HepG2 (cell line): ENCODE results near the gene BCO1. TPM values are rescaled to one million over a fixed set of nuclear protein-coding genes. Genes with fewer than 3 reads are reported as not detected.

Experiments
- ATAC-seq: fragments of 200-7000 bp; cut with Tn5 transposase; 3 replicates; pipeline ENCODE4 v1.9.1; 2020; ENCODE audit warnings: mild to moderate bottlenecking, moderate library complexity
- BruUV-seq: library from RNA; stranded (reverse); fragments of 400-500 nt; replicated peaks from 2 replicates; lab custom pipeline; 2021; lab: Mats Ljungman, UMichigan
- CTCF ChIA-PET: fragments of 300-600 bp; formaldehyde crosslinking; extraction: SDS; loops from one replicate; lab custom pipeline; 2021; ENCODE audit warnings: low total read pairs, inconsistent platforms, low intra/inter-chr PET ratio; lab: Yijun Ruan, JAX
- POLR2A ChIA-PET: fragments of 350-600 bp; sonication (Branson Sonifier 250); formaldehyde crosslinking; loops from one replicate; lab custom pipeline; 2020; ENCODE audit warnings: antibody characterized with exemption, inconsistent platforms; lab: Yijun Ruan, JAX
- DNase-seq: peaks from one replicate; pipeline ENCODE4 v3.0.0-alpha.2; 2015; ENCODE audit warnings: low spot score
- FAIRE-seq: peaks from 3 replicates; lab custom pipeline; 2011; peaks lifted over from hg19 to GRCh38; lab: Jason Lieb, UNC
- H2AFZ ChIP-seq: one replicate; pipeline ENCODE4 v1.6.1; 2011; ENCODE audit warnings: low read length, inconsistent platforms
- H3K27ac ChIP-seq: fragments of 300-600 bp; 3 replicates; pipeline ENCODE4 v1.8.0; 2011; ENCODE audit warnings: mixed run types, mild to moderate bottlenecking, mixed read lengths, low read length, inconsistent platforms; ENCODE audit not compliant: insufficient read depth; ENCODE audit errors: extremely low read length
- H3K27me3 ChIP-seq, 2 experiments: fragments of 200-600 bp in 1 of 2; 2 replicates in 1 of 2; 3 replicates in 1 of 2; pipeline versions ENCODE4 v1.6.0 to v1.8.0; 2011; ENCODE audit warnings: low read length in 2 of 2, mild to moderate bottlenecking in 2 of 2, moderate library complexity in 2 of 2, inconsistent platforms in 1 of 2; ENCODE audit not compliant: insufficient read depth in 2 of 2, control insufficient read depth in 1 of 2
- H3K36me3 ChIP-seq, 2 experiments: fragments of 200-600 bp in 1 of 2; replicated peaks in 1 of 2; 2 replicates in 1 of 2; 3 replicates in 1 of 2; pipeline versions ENCODE4 v1.5.1 to v1.8.0; 2011; ENCODE audit warnings: low read length in 2 of 2, inconsistent platforms in 1 of 2; ENCODE audit not compliant: insufficient read depth in 2 of 2, control insufficient read depth in 1 of 2
- H3K4me1 ChIP-seq: 2 replicates; pipeline ENCODE4 v1.5.1; 2012; ENCODE audit warnings: low read length, inconsistent platforms; ENCODE audit not compliant: insufficient read depth
- H3K4me2 ChIP-seq: 2 replicates; pipeline ENCODE4 v1.6.0; 2011; ENCODE audit warnings: low read depth, low read length, inconsistent platforms
- H3K4me3 ChIP-seq, 3 experiments: fragments of 200-600 bp in 1 of 3; sonication (generic), shearing (Covaris generic) in 1 of 3; replicated peaks in 1 of 3; 2 replicates each; pipeline ENCODE4 v1.5.1; 2011 to 2016; ENCODE audit warnings: low read length in 3 of 3, inconsistent platforms in 2 of 3, low read depth in 2 of 3, mild to moderate bottlenecking in 2 of 3, control low read depth in 1 of 3, mixed read lengths in 1 of 3; ENCODE audit not compliant: insufficient read depth in 1 of 3
- H3K79me2 ChIP-seq: one replicate; pipeline ENCODE4 v1.6.1; 2011; ENCODE audit warnings: low read length, inconsistent platforms; ENCODE audit not compliant: insufficient read depth
- H3K9ac ChIP-seq: 2 replicates; pipeline ENCODE4 v1.6.0; 2011; ENCODE audit warnings: mild to moderate bottlenecking, low read depth, low read length, inconsistent platforms; ENCODE audit not compliant: insufficient read depth
- H3K9me3 ChIP-seq: 2 replicates; pipeline ENCODE4 v1.5.1; 2012; ENCODE audit warnings: mild to moderate bottlenecking, low read length
- H4K20me1 ChIP-seq: 2 replicates; pipeline ENCODE4 v1.6.0; 2011; ENCODE audit warnings: inconsistent platforms, mild to moderate bottlenecking, low read length, moderate library complexity; ENCODE audit not compliant: insufficient read depth
- BRCA1 ChIP-seq: sonication (generic); formaldehyde crosslinking; IDR thresholded peaks from 2 replicates; pipeline ENCODE4 v1.4.0; 2020; ENCODE audit warnings: missing genetic modification reagents
- CREM ChIP-seq, 2 experiments: sonication (generic) in 1 of 2; formaldehyde crosslinking in 1 of 2; IDR thresholded peaks; 2 replicates each; pipeline versions ENCODE4 v1.4.0 to v1.6.1; 2016 to 2020; ENCODE audit warnings: antibody characterized with exemption in 1 of 2, mild to moderate bottlenecking in 1 of 2, missing genetic modification reagents in 1 of 2
- HNF4G ChIP-seq, 2 experiments: sonication (generic) in 1 of 2; formaldehyde crosslinking in 1 of 2; IDR thresholded peaks; 2 replicates each; pipeline versions ENCODE4 v1.4.0 to v1.6.1; 2011 to 2020; ENCODE audit warnings: borderline replicate concordance in 2 of 2, low read depth in 2 of 2, mild to moderate bottlenecking in 2 of 2, low read length in 1 of 2, missing genetic modification reagents in 1 of 2, moderate library complexity in 1 of 2
- MYC ChIP-seq: sonication (generic); formaldehyde crosslinking; IDR thresholded peaks from 2 replicates; pipeline ENCODE4 v1.9.0; 2021; ENCODE audit warnings: missing genetic modification reagents, borderline replicate concordance
- RFX1 ChIP-seq: fragments of 450-650 bp; IDR thresholded peaks from 2 replicates; pipeline ENCODE4 v1.6.1; 2017
- TP53 ChIP-seq: sonication (generic); formaldehyde crosslinking; conservative IDR thresholded peaks from 2 replicates; pipeline ENCODE4 v1.4.0; 2020; ENCODE audit warnings: missing genetic modification reagents
- YY1 ChIP-seq: IDR thresholded peaks from 2 replicates; pipeline ENCODE4 v1.6.1; 2011; ENCODE audit warnings: low read length, low read depth, moderate library complexity, mild to moderate bottlenecking; ENCODE audit not compliant: insufficient read depth, insufficient replicate concordance
- ZBTB38 ChIP-seq: sonication (generic); formaldehyde crosslinking; IDR thresholded peaks from 2 replicates; pipeline ENCODE4 v1.5.1; 2020; ENCODE audit warnings: mild to moderate bottlenecking, missing genetic modification reagents
- ZNF180 ChIP-seq: sonication (generic); formaldehyde crosslinking; IDR thresholded peaks from 2 replicates; pipeline ENCODE4 v1.4.0; 2020; ENCODE audit warnings: low read depth, missing genetic modification reagents, borderline replicate concordance
- ZNF296 ChIP-seq: sonication (generic); formaldehyde crosslinking; conservative IDR thresholded peaks from 2 replicates; pipeline ENCODE4 v1.5.0; 2020; ENCODE audit warnings: mild to moderate bottlenecking, missing genetic modification reagents
- WGBS: methylation state at CpG from one replicate; pipeline ENCODE4 v1.1.6; 2017; ENCODE audit warnings: low lambda C conversion rate; 5-methylcytosine and 5-hydroxymethylcytosine counted together
- in situ Hi-C: cut with HindIII; loops from 2 replicates; pipeline ENCODE4 v1.10.0; 2017; ENCODE audit warnings: low pct_unique_long_range_greater_than_20kb; ENCODE audit not compliant: extremely low pct_ligation_motif_present
- intact Hi-C: fragments of 100-400 bp; cut with micrococcal nuclease; formaldehyde crosslinking; loops from one replicate; pipeline ENCODE4 v1.10.0; 2022; ENCODE audit not compliant: unreplicated experiment
- polyA plus RNA-seq, 8 experiments: library from polyadenylated mRNA; depleted of rRNA in 3 of 8; stranded (reverse) in 7 of 8; unstranded in 1 of 8; fragments of >200 nt; fragmentation: Illumina TruSeq in 4 of 8; extraction: Trizol in 4 of 8; gene quantifications; 2 replicates each; pipeline versions ENCODE4 v1.2.1 to v1.2.3, GENCODE V29; 2011 to 2016; ENCODE audit warnings: low read depth in 4 of 8, missing spikeins in 1 of 8, mixed read lengths in 1 of 8; ENCODE audit not compliant: insufficient read depth in 1 of 8
- total RNA-seq, 5 experiments: library from RNA; depleted of rRNA; stranded (reverse); fragments of >200 nt; fragmentation: Illumina TruSeq; extraction: Trizol; gene quantifications; 2 replicates each; pipeline ENCODE4 v1.2.3, GENCODE V29; 2016; ENCODE audit warnings: low read depth in 1 of 5
- TF ChIP-seq, protein P1 (sequence below): sonication (generic); formaldehyde crosslinking; IDR thresholded peaks from 2 replicates; pipeline ENCODE4 v1.4.0; 2020; ENCODE audit warnings: mild to moderate bottlenecking, missing genetic modification reagents, borderline replicate concordance
- TF ChIP-seq, protein P2 (sequence below): sonication (generic); formaldehyde crosslinking; IDR thresholded peaks from 2 replicates; pipeline ENCODE4 v1.9.0; 2021; ENCODE audit warnings: missing genetic modification reagents, mild to moderate bottlenecking, borderline replicate concordance
- TF ChIP-seq, protein P3 (sequence below): IDR thresholded peaks from 2 replicates; pipeline ENCODE4 v1.6.1; 2016; ENCODE audit warnings: low read depth

BCO1 gene
- total and polyA plus RNA-seq, 2 of the 13 experiments (the other 11 are each of a cell fraction or from before 2014, with no cell fraction given), result 0.11 TPM; not detected in 1

DNA sequence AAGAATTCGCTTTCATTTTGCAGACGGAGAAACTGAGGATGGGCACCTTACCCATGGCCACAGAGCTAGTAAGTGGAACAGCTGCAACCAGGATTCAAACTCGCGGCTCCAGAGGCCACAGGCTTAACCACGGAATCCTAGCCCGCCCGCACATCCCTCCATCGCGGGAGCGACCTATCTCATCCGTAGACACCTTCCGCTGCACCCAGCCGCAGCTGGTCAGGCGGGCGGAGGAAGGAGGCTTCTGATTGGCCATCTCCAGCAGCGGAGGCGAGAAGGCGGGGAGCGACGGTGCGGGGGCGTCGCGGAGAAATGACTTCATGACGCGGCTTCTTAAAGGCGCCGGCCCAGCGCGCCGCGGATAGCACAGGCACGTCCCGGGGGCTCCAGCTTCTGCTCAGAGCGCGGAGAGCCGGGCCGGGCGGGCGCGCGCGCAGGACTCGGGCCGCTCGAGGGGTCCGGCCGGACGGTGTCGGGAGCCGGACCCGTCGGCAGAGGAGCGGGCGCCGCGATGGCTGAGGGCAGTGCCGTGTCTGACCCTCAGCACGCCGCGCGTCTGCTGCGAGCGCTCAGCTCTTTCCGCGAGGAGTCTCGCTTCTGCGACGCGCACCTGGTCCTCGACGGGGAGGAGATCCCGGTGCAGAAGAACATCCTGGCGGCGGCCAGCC, 76.2 kb downstream of the BCO1 start, which contains the start of gene GAN:
Gene GAN, plus strand, starts transcription at position 360 of the 668 bp plus-strand sequence. Its CDS starts 152 bp downstream, at position 512.
- intact Hi-C loops, result loop anchor here (1.0 kb wide), 1 partner anchor 218 kb away; the partner anchor contains the start of gene GCSH
- Histone ChIP-seq H3K27me3 (no peaks in the 10 kb centered on the region; a peak in 1 of 5 replicates), H3K36me3 (no peaks in the 10 kb centered on the region; a peak in 2 of 5 replicates), H2AFZ (peak within 1 kb of the TSS; percentile 94), H3K79me2 (peaks cover 46% of the 10 kb centered on the region), H4K20me1 (no peaks in the 10 kb centered on the region; the same call in 1 of the 2 replicates), H3K9ac (peak within 1 kb of the TSS; percentile 87), H3K9me3 (no peaks in the 10 kb centered on the region), H3K4me2 (peak within 1 kb of the TSS; percentile 98), H3K27ac (peak within 1 kb of the TSS; percentile 80), H3K4me1 (peaks cover 52% of the 10 kb centered on the region), H3K4me3 (peak within 1 kb of the TSS; percentile 88 to 95 (median 93))
- BruUV-seq, result no TSS peak
- DNase-seq (peak; percentile 95), ATAC-seq (peak; percentile 96), FAIRE-seq (peak; percentile 68)
- WGBS, result 0% methylated on average over 22 of the region's 75 CpGs
- ChIA-PET POLR2A (interaction anchor here (0.5 to 1.4 kb wide), 6 partner anchors 8 to 683 kb away, joined by 3 to 4 read pairs (median 3); partner anchors contain the start of genes CENPN and CMC2), CTCF (no interaction called here)
- in situ Hi-C loops, result no loop called here
- TF ChIP-seq MYC (CRISPR knock-in tag) (peak; percentile 67; the same call in 1 of the 2 replicates), BRCA1 (CRISPR knock-in tag) (no peak; the same call in 1 of the 2 replicates), RFX1 (no peak), TP53 (CRISPR knock-in tag) (no peak), ZNF180 (CRISPR knock-in tag) (no peak), HNF4G (IDR thresholded peaks at IDR 0.05; ENCODE audit: borderline replicate concordance, low read depth, low read length) (no peak), HNF4G (CRISPR knock-in tag; IDR thresholded peaks at IDR 0.05; ENCODE audit: borderline replicate concordance, low read depth) (peak; percentile 39; the same call in 1 of the 2 replicates), ZNF296 (CRISPR knock-in tag) (no peak), YY1 (peak; percentile 74), CREM (IDR thresholded peaks at IDR 0.05) (peak; percentile 98), CREM (CRISPR knock-in tag; IDR thresholded peaks at IDR 0.05) (peak; percentile 91), ZBTB38 (CRISPR knock-in tag) (peak; percentile 87; the same call in 1 of the 2 replicates)
- TF ChIP-seq, protein P1, sequence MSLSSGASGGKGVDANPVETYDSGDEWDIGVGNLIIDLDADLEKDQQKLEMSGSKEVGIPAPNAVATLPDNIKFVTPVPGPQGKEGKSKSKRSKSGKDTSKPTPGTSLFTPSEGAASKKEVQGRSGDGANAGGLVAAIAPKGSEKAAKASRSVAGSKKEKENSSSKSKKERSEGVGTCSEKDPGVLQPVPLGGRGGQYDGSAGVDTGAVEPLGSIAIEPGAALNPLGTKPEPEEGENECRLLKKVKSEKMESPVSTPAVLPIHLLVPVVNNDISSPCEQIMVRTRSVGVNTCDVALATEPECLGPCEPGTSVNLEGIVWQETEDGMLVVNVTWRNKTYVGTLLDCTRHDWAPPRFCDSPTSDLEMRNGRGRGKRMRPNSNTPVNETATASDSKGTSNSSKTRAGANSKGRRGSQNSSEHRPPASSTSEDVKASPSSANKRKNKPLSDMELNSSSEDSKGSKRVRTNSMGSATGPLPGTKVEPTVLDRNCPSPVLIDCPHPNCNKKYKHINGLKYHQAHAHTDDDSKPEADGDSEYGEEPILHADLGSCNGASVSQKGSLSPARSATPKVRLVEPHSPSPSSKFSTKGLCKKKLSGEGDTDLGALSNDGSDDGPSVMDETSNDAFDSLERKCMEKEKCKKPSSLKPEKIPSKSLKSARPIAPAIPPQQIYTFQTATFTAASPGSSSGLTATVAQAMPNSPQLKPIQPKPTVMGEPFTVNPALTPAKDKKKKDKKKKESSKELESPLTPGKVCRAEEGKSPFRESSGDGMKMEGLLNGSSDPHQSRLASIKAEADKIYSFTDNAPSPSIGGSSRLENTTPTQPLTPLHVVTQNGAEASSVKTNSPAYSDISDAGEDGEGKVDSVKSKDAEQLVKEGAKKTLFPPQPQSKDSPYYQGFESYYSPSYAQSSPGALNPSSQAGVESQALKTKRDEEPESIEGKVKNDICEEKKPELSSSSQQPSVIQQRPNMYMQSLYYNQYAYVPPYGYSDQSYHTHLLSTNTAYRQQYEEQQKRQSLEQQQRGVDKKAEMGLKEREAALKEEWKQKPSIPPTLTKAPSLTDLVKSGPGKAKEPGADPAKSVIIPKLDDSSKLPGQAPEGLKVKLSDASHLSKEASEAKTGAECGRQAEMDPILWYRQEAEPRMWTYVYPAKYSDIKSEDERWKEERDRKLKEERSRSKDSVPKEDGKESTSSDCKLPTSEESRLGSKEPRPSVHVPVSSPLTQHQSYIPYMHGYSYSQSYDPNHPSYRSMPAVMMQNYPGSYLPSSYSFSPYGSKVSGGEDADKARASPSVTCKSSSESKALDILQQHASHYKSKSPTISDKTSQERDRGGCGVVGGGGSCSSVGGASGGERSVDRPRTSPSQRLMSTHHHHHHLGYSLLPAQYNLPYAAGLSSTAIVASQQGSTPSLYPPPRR (CRISPR knock-in tag), result peak; percentile 64; the same call in 1 of the 2 replicates
- TF ChIP-seq, protein P2, sequence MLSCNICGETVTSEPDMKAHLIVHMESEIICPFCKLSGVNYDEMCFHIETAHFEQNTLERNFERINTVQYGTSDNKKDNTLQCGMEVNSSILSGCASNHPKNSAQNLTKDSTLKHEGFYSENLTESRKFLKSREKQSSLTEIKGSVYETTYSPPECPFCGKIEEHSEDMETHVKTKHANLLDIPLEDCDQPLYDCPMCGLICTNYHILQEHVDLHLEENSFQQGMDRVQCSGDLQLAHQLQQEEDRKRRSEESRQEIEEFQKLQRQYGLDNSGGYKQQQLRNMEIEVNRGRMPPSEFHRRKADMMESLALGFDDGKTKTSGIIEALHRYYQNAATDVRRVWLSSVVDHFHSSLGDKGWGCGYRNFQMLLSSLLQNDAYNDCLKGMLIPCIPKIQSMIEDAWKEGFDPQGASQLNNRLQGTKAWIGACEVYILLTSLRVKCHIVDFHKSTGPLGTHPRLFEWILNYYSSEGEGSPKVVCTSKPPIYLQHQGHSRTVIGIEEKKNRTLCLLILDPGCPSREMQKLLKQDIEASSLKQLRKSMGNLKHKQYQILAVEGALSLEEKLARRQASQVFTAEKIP (CRISPR knock-in tag), result no peak
- TF ChIP-seq, protein P3, sequence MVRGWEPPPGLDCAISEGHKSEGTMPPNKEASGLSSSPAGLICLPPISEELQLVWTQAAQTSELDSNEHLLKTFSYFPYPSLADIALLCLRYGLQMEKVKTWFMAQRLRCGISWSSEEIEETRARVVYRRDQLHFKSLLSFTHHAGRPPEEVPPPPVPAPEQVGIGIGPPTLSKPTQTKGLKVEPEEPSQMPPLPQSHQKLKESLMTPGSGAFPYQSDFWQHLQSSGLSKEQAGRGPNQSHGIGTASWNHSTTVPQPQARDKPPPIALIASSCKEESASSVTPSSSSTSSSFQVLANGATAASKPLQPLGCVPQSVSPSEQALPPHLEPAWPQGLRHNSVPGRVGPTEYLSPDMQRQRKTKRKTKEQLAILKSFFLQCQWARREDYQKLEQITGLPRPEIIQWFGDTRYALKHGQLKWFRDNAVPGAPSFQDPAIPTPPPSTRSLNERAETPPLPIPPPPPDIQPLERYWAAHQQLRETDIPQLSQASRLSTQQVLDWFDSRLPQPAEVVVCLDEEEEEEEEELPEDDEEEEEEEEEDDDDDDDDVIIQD, result peak; percentile 62
